KOPT-K1 (cell line): ENCODE measurements around the gene HOXC12.

ENCODE experiments used
- H3K27ac ChIP-seq: fragments of 200-600 bp; sonication (generic); 2 replicates; pipeline ENCODE4 v1.5.1; 2016; ENCODE audit warnings: antibody characterized with exemption, mild to moderate bottlenecking, low read depth, low read length; ENCODE audit not compliant: poor library complexity, severe bottlenecking
- H3K36me3 ChIP-seq: fragments of 200-600 bp; sonication (generic); 2 replicates; pipeline ENCODE4 v1.5.1; 2017; ENCODE audit warnings: antibody characterized with exemption, mild to moderate bottlenecking, low read length, moderate library complexity; ENCODE audit not compliant: insufficient read depth
- H3K9me3 ChIP-seq: fragments of 200-600 bp; sonication (generic); 2 replicates; pipeline ENCODE4 v1.5.1; 2017; ENCODE audit warnings: antibody characterized with exemption, low read length, mild to moderate bottlenecking; ENCODE audit not compliant: insufficient read depth, poor library complexity, severe bottlenecking

HOXC12 gene

DNA sequence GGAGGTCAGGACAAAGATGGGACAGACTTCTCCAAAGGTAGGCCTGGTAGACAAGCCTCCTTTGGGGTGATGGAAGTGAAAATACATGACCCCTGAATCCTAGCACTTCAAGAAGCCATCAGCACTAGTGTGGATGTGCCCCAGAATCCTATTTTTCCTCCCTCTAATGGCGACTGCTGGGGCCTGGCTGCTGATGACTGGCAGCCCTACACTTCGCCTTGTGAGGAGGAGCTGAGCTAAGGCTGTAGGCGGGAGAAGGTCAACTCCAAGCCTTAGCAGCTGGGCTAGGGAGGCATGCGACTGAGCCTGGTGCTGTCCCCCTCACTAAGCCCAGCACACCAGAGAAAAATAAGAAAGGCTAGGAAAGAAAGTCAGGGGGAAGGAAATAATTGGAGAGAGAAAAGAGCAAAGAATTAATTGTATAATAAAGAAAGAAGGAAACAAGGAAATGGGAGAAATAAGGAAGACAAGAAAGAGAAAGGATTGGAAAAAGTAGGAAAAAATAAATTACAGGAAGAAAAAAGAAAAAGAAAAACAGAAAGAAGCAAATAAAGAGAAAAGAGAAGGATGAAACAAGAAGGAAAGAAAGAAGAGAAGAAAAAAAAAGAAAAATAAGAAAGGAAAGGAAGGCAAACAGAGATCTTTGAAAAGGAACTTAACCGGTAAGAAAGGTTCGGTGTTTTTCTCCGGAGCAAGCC, 25.6 kb downstream of the HOXC12 start:
- no peak overlapping the region for H3K27ac ChIP-seq
- no peaks in the 10 kb centered on the region for H3K36me3 ChIP-seq
- H3K9me3 ChIP-seq, result no peaks in the 10 kb centered on the region

DNA sequence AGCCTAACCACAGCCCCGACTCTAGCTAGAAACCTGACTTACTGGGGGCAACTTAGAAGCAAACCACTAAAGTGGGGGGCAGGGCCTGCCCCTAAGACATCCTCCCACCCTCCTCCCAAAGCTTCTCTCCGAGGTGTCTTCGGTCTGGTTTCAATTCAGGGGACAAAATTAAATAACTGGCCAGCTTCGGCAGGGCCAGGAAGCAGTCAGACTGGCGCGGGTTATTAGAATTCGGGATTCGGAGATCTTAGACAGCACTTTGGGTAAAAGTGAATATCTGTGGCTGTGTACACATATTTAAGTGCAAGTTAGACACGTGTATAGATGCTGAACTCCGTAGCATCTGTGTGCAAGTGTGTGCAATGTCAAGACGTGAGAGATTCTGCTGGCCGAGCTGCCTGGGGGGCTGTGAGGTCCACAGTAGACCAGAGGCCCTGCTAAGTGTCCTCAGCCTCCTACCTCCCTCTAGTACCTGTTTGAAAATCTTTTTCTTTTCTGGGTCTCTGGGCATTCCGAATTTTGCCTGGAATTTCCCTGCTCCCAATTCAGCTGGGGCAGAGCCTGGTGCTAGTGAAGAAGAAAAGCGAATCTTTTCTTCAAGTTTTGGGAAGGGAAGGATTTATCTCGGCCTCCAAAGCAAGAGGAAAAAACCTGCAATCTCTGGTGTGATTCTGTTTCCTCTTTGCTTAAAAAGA, 26.2 kb downstream of the HOXC12 start:
- no peak overlapping the region for H3K27ac ChIP-seq
- H3K36me3 ChIP-seq, result no peaks in the 10 kb centered on the region
- no peaks in the 10 kb centered on the region for H3K9me3 ChIP-seq

- no peaks in the 10 kb centered on the region for H3K36me3 ChIP-seq
- no peaks in the 10 kb centered on the region for H3K9me3 ChIP-seq
- no peak overlapping the region for H3K27ac ChIP-seq
Observed at GRCh38 chr12:53981634-53982565, 27.2 kb downstream of the HOXC12 start.

- Histone ChIP-seq H3K9me3 (no peaks in the 10 kb centered on the region), H3K27ac (no peak overlapping the region)
Observed at GRCh38 chr12:53982648-53983567, 28.2 kb downstream of the HOXC12 start.

DNA sequence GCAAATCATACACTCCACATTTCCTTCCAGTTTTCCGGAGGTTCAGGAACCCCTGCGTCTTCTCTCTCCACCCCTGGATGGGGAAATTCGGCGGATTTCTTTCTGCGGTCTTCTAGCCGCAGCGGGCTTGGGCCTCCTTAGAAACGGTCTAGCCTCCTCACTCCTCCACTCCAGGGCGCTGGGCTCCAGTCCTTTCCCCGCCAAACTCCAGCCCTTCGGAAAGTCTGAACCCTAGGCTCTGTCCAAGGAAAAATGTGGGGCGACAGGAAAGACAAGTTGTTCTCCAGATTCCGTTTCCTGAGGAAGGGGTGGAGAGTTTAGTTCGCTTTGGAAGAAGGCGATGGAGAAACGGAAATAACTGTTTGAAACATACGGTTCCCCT, 28.9 kb downstream of the HOXC12 start:
- Histone ChIP-seq H3K27ac (no peak overlapping the region), H3K9me3 (no peaks in the 10 kb centered on the region)

More at GRCh38 chr12:53982648-53983567, 28.2 kb downstream of the HOXC12 start:
- no peaks in the 10 kb centered on the region for H3K36me3 ChIP-seq

DNA sequence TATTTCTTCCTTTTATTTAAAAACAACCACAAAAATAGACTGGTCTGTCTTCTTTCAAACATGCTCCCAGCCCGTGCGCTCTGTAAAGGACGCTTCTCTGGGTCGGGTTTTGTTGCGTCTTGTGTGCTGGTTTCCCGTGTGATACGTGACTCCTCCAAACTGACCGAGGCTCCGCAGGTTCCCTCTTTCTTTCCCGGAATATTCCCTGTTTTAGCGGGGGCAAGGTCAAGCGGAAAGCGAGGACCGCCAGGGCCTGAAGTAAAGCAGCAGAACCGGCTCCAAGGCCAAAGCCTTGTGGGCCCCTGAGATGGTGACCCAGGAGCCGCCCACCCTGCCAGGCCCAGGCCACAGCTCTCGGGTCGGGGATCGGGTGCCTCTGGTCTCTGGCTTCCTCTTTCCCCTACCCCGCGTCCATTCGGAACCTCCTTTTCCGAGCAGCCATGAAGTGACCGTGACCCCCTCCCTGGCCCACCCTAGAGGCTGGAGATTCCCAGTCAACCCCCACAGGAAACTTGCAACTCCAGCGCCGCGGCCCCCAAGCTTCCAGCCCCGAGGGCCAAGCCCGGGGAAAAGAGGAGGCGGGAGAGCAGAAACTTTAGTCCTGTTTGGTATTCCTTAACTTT, 29.4 kb downstream of the HOXC12 start:
- H3K9me3 ChIP-seq, result no peaks in the 10 kb centered on the region
- no peak overlapping the region for H3K27ac ChIP-seq
- no peaks in the 10 kb centered on the region for H3K36me3 ChIP-seq

More for the DNA sequence above, 28.9 kb downstream of the HOXC12 start:
- no peaks in the 10 kb centered on the region for H3K36me3 ChIP-seq

GRCh38 chr12:53984901-53985691, 30.4 kb downstream of the HOXC12 start, which contains the start of gene HOXC10:
HOXC10 (plus strand) TSS chr12:53985146; CDS start chr12:53985260, 114 bp downstream.
- Histone ChIP-seq H3K27ac (no peak within 1 kb of the TSS), H3K9me3 (no peaks in the 10 kb centered on the region), H3K36me3 (no peaks in the 10 kb centered on the region)

DNA sequence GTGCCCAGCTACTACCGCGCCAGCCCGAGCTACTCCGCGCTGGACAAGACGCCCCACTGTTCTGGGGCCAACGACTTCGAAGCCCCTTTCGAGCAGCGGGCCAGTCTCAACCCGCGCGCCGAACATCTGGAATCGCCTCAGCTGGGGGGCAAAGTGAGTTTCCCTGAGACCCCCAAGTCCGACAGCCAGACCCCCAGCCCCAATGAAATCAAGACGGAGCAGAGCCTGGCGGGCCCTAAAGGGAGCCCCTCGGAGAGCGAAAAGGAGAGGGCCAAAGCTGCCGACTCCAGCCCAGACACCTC, 30.9 kb downstream of the HOXC12 start:
- H3K9me3 ChIP-seq, result no peaks in the 10 kb centered on the region
- H3K36me3 ChIP-seq, result no peaks in the 10 kb centered on the region
- no peak overlapping the region for H3K27ac ChIP-seq

DNA sequence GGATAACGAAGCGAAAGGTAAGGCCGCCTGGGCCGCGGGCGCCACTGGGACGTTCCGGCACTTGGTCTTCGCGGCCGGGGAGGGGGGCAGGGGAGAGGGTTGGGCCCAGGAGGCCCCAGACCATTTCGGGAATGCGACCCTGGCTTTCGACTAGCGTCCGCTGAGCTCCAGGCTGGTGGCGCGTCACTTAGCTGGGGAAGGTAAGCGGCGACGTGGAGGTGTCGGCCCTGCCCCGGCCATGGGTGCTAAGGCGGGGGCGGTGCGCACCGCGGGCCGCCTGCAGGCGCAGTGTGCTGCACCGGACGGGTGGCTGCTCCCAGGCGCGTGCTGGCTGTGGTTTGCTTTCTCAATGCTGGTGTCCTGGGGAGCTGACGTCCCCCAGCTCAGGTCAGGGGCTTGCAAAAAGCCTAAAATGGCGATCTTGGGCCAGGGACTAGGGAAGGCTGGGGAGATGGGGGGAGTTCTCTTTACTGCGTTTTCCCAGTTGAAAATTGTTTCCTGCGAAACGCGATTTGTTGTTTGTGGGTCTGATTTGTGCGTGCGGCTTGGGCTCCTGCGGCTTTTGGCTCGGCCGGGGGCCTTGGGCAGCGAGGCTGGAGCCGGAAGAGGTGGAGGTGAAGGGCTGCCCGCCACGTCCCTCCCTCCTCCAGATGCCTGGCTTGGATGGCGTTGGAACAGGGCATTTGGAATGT, 31.4 kb downstream of the HOXC12 start:
- Histone ChIP-seq H3K36me3 (no peaks in the 10 kb centered on the region), H3K27ac (no peak overlapping the region), H3K9me3 (no peaks in the 10 kb centered on the region)

DNA sequence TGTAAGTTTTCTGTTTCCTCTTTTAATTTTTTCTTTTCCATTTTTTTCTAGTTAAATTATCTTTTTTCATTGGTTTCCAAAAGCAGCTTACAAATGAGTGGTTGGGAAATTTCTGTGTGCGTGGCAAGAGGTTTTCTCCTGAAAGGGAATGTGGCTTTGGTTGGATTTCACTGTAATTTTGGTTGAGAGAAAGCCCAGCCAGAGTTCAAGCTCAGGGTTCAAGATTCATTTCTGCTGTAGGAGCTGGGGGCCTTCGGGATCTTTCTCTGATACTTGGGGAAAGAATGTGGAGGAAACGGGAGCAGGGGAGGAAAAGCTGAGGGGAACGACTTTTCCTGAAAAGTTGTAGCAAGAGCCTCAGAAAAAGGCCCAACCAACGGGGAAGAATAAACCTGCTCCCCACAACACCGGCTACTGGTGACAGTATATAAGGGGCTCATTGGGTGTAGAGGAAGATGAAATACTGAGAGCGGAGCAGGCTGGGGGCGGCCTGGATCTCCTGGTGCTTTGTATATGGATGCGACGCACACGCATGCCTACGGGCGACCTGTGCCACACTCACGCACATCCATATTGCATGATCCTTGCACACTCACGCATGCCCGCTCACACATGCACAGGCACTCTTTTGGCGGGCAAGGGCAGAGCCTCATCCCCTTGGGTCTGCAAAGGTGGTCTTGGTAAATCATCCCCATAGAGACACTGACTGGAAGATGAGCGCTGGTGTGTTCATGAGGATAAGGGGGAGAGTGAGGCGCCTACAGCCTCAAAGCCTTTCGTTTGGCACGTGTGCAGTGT, 32.2 kb downstream of the HOXC12 start:
- Histone ChIP-seq H3K36me3 (no peaks in the 10 kb centered on the region), H3K9me3 (no peaks in the 10 kb centered on the region), H3K27ac (no peak overlapping the region)

- no peak overlapping the region for H3K27ac ChIP-seq
- no peaks in the 10 kb centered on the region for H3K36me3 ChIP-seq
- H3K9me3 ChIP-seq, result no peaks in the 10 kb centered on the region
Observed at GRCh38 chr12:53987787-53988230, 33.1 kb downstream of the HOXC12 start.

GRCh38 chr12:53988541-53989226, 34.0 kb downstream of the HOXC12 start:
- Histone ChIP-seq H3K27ac (no peak overlapping the region), H3K9me3 (no peaks in the 10 kb centered on the region), H3K36me3 (no peaks in the 10 kb centered on the region)
